Adipocyte (in vitro differentiated cells): Measurements from ENCODE around the gene E4F1.

Experiments
- DNase-seq: peaks from one replicate; pipeline ENCODE4 v3.0.0-alpha.2; 2015; ENCODE audit warnings: low read depth
- H3K27me3 ChIP-seq: replicated peaks from 2 replicates; pipeline ENCODE4 v1.7.0; 2013; ENCODE audit warnings: mild to moderate bottlenecking, low read length, moderate library complexity; ENCODE audit not compliant: control insufficient read depth, insufficient read depth
- H3K36me3 ChIP-seq: 2 replicates; pipeline ENCODE4 v1.7.0; 2013; ENCODE audit warnings: low read length, mild to moderate bottlenecking, moderate library complexity; ENCODE audit not compliant: control insufficient read depth, insufficient read depth, severe bottlenecking
- H3K4me1 ChIP-seq: 2 replicates; pipeline ENCODE4 v1.7.0; 2013; ENCODE audit warnings: mild to moderate bottlenecking, low read length, moderate library complexity; ENCODE audit not compliant: control insufficient read depth, insufficient read depth
- H3K4me3 ChIP-seq: 2 replicates; pipeline ENCODE4 v1.7.0; 2013; ENCODE audit warnings: mild to moderate bottlenecking, low read length, moderate library complexity
- H3K9ac ChIP-seq: 2 replicates; pipeline ENCODE4 v1.7.0; 2013; ENCODE audit warnings: mild to moderate bottlenecking, low read length, moderate library complexity
- H3K9me3 ChIP-seq: 2 replicates; pipeline ENCODE4 v1.7.0; 2013; ENCODE audit warnings: mild to moderate bottlenecking, low read length, moderate library complexity; ENCODE audit not compliant: control insufficient read depth

E4F1 gene

GRCh38 chr16:2190002-2190658 lies 33.3 kb upstream of the E4F1 start:
- no peak overlapping the region for H3K9ac ChIP-seq
- no peak for DNase-seq
- H3K27me3 ChIP-seq: peaks cover 22% of the 10 kb centered on the region
- no peaks in the 10 kb centered on the region for H3K4me1 ChIP-seq
- H3K4me3 ChIP-seq: no peak overlapping the region
- no peaks in the 10 kb centered on the region for H3K36me3 ChIP-seq
- no peaks in the 10 kb centered on the region for H3K9me3 ChIP-seq

GRCh38 chr16:2190659-2191445 lies 32.5 kb upstream of the E4F1 start:
- Histone ChIP-seq H3K9ac (no peak overlapping the region), H3K36me3 (no peaks in the 10 kb centered on the region), H3K4me1 (no peaks in the 10 kb centered on the region), H3K9me3 (no peaks in the 10 kb centered on the region), H3K4me3 (no peak overlapping the region), H3K27me3 (peaks cover 27% of the 10 kb centered on the region)
- no peak for DNase-seq

GRCh38 chr16:2191446-2191706 lies 32.0 kb upstream of the E4F1 start:
- Histone ChIP-seq H3K36me3 (no peaks in the 10 kb centered on the region), H3K4me1 (no peaks in the 10 kb centered on the region), H3K4me3 (no peak overlapping the region), H3K9me3 (no peaks in the 10 kb centered on the region), H3K27me3 (peaks cover 27% of the 10 kb centered on the region), H3K9ac (no peak overlapping the region)
- no peak for DNase-seq

GRCh38 chr16:2194166-2194834 lies 29.1 kb upstream of the E4F1 start:
- H3K4me1 ChIP-seq: no peaks in the 10 kb centered on the region
- H3K9ac ChIP-seq: no peak overlapping the region
- DNase-seq: peak; percentile 30
- peaks cover 48% of the 10 kb centered on the region for H3K27me3 ChIP-seq
- H3K36me3 ChIP-seq: no peaks in the 10 kb centered on the region
- H3K4me3 ChIP-seq: no peak overlapping the region
- H3K9me3 ChIP-seq: no peaks in the 10 kb centered on the region

GRCh38 chr16:2194852-2195321 lies 28.5 kb upstream of the E4F1 start:
- no peaks in the 10 kb centered on the region for H3K36me3 ChIP-seq
- H3K4me1 ChIP-seq: no peaks in the 10 kb centered on the region
- H3K9me3 ChIP-seq: no peaks in the 10 kb centered on the region
- DNase-seq: peak; percentile 21
- H3K9ac ChIP-seq: no peak overlapping the region
- H3K4me3 ChIP-seq: no peak overlapping the region
- peaks cover 53% of the 10 kb centered on the region for H3K27me3 ChIP-seq

GRCh38 chr16:2195322-2196161 lies 27.8 kb upstream of the E4F1 start:
- H3K36me3 ChIP-seq: no peaks in the 10 kb centered on the region
- H3K4me3 ChIP-seq: no peak overlapping the region
- peaks cover 6% of the 10 kb centered on the region for H3K9me3 ChIP-seq
- DNase-seq: peak; percentile 5
- peaks cover 54% of the 10 kb centered on the region for H3K27me3 ChIP-seq
- no peaks in the 10 kb centered on the region for H3K4me1 ChIP-seq
- no peak overlapping the region for H3K9ac ChIP-seq

GRCh38 chr16:2196162-2196980 lies 27.0 kb upstream of the E4F1 start, which contains the start of gene CASKIN1:
TSS of gene CASKIN1 (minus strand) at chr16:2196605. CDS start at chr16:2196432, 173 bp downstream.
- Histone ChIP-seq H3K9me3 (peaks cover 9% of the 10 kb centered on the region), H3K9ac (no peak within 1 kb of the TSS), H3K4me1 (no peaks in the 10 kb centered on the region), H3K36me3 (no peaks in the 10 kb centered on the region), H3K27me3 (peaks cover 54% of the 10 kb centered on the region), H3K4me3 (no peak within 1 kb of the TSS)
- DNase-seq: peak; percentile 66

- Histone ChIP-seq H3K4me3 (no peak overlapping the region), H3K9me3 (peaks cover 9% of the 10 kb centered on the region), H3K27me3 (peaks cover 51% of the 10 kb centered on the region), H3K9ac (no peak overlapping the region), H3K4me1 (no peaks in the 10 kb centered on the region), H3K36me3 (no peaks in the 10 kb centered on the region)
- no peak for DNase-seq
Measured at GRCh38 chr16:2196981-2197511, 26.3 kb upstream of the E4F1 start.

GRCh38 chr16:2197765-2198164 lies 25.6 kb upstream of the E4F1 start:
- Histone ChIP-seq H3K9me3 (peaks cover 9% of the 10 kb centered on the region), H3K27me3 (peaks cover 51% of the 10 kb centered on the region), H3K9ac (no peak overlapping the region), H3K4me1 (no peaks in the 10 kb centered on the region), H3K36me3 (no peaks in the 10 kb centered on the region), H3K4me3 (no peak overlapping the region)
- DNase-seq: no peak

GRCh38 chr16:2198283-2198682 lies 25.1 kb upstream of the E4F1 start:
- peaks cover 50% of the 10 kb centered on the region for H3K27me3 ChIP-seq
- DNase-seq: no peak

More at GRCh38 chr16:2198283-2198682, 25.1 kb upstream of the E4F1 start:
- H3K4me1 ChIP-seq: no peaks in the 10 kb centered on the region
- peaks cover 9% of the 10 kb centered on the region for H3K9me3 ChIP-seq
- no peaks in the 10 kb centered on the region for H3K36me3 ChIP-seq
- no peak overlapping the region for H3K4me3 ChIP-seq
- H3K9ac ChIP-seq: no peak overlapping the region
